GM21528 (cell line): Measurements from ENCODE around the gene JMJD8.
A peak's percentile ranks its signal among the peaks of the same experiment; 100 is the strongest.

Experiments
- ATAC-seq: cut with Tn5 transposase; IDR thresholded peaks from one replicate; pipeline ENCODE4 v1.9.1; 2021; ENCODE audit warnings: mild to moderate bottlenecking, moderate library complexity; ENCODE audit not compliant: unreplicated experiment, low FRiP score

JMJD8 gene

GRCh38 chr16:645852-646678 is 38.1 kb downstream of the JMJD8 start:
- no peak for ATAC-seq

- no peak for ATAC-seq
These were observed 39.6 kb downstream of the JMJD8 start for GRCh38 chr16:644556-644955.

GRCh38 chr16:643050-643368 is 41.1 kb downstream of the JMJD8 start:
- ATAC-seq: no peak

- ATAC-seq: peak; percentile 27
These were observed 41.7 kb downstream of the JMJD8 start for GRCh38 chr16:642189-643049.

GRCh38 chr16:641326-642188 is 42.6 kb downstream of the JMJD8 start, which contains the start of gene MCRIP2:
TSS of gene MCRIP2 (plus strand) at chr16:641828. CDS start at chr16:641992, 164 bp downstream.
- peak; percentile 50 for ATAC-seq

GRCh38 chr16:640614-641013 is 43.5 kb downstream of the JMJD8 start:
- no peak for ATAC-seq

- ATAC-seq: no peak
These were observed 45.3 kb downstream of the JMJD8 start for GRCh38 chr16:638836-639235.

- no peak for ATAC-seq
These were observed 46.0 kb downstream of the JMJD8 start for GRCh38 chr16:638034-638543.

GRCh38 chr16:637081-638018 is 46.8 kb downstream of the JMJD8 start:
- ATAC-seq: peak; percentile 0

- peak; percentile 54 for ATAC-seq
These were observed 47.7 kb downstream of the JMJD8 start, which contains the start of gene METTL26 for GRCh38 chr16:636206-637080. TSS of gene METTL26 (minus strand) at chr16:636305. CDS start at chr16:636290, 15 bp downstream.

GRCh38 chr16:635573-636205 is 48.4 kb downstream of the JMJD8 start:
- ATAC-seq: peak; percentile 1

GRCh38 chr16:634996-635395 is 49.1 kb downstream of the JMJD8 start:
- no peak for ATAC-seq

- no peak for ATAC-seq
These were observed 50.0 kb downstream of the JMJD8 start for GRCh38 chr16:634051-634670.

GRCh38 chr16:633336-634050 is 50.6 kb downstream of the JMJD8 start:
- ATAC-seq: no peak

GRCh38 chr16:632486-633335 is 51.4 kb downstream of the JMJD8 start:
- no peak for ATAC-seq

- ATAC-seq: no peak
These were observed 52.3 kb downstream of the JMJD8 start for GRCh38 chr16:631808-632358.
